ENCODE data around the gene PLEKHB2. TPM values are rescaled to one million over a fixed set of nuclear protein-coding genes. Genes with fewer than 3 reads are reported as not detected.

The PLEKHB2 gene, protein sequence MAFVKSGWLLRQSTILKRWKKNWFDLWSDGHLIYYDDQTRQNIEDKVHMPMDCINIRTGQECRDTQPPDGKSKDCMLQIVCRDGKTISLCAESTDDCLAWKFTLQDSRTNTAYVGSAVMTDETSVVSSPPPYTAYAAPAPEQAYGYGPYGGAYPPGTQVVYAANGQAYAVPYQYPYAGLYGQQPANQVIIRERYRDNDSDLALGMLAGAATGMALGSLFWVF
- 58.0 TPM for polyA plus RNA-seq (2013, experiment 1 of 2)
- polyA plus RNA-seq (2013, experiment 2 of 2), result 59.1 TPM

GRCh38 chr2:131105156-131105949 lies at the start of gene PLEKHB2:
Gene PLEKHB2 (plus strand): TSS chr2:131105336. CDS start chr2:131120942, 15,606 bp downstream.
- peaks cover 2% of the 10 kb centered on the region for H3K79me1 ChIP-seq (replicated peaks; ENCODE audit: low read length, poor library complexity, severe bottlenecking)
- no peaks in the 10 kb centered on the region for H3K27me3 ChIP-seq (ENCODE audit: control insufficient read depth in 1 of 2, insufficient read depth in 1 of 2, low read length in 2 of 2)
- peak within 1 kb of the TSS; percentile 83 to 85 for H3K18ac ChIP-seq (ENCODE audit: low read depth in 1 of 2, low read length in 2 of 2)
- peak within 1 kb of the TSS; percentile 93 for H4K8ac ChIP-seq (ENCODE audit: low read length)
- peak; percentile 89 for DNase-seq
- no peak within 1 kb of the TSS for H2AK5ac ChIP-seq (ENCODE audit: low read length, severe bottlenecking)
- peak within 1 kb of the TSS; percentile 85 for H2BK120ac ChIP-seq (ENCODE audit: low read depth, low read length)
- peak within 1 kb of the TSS; percentile 60 to 83 for H2BK12ac ChIP-seq (ENCODE audit: low read length in 2 of 2)
- H3K9ac ChIP-seq (ENCODE audit: low read length), result peak within 1 kb of the TSS; percentile 98
- peak within 1 kb of the TSS in 1 of 2 experiments; percentile 98 for H3K14ac ChIP-seq (ENCODE audit: low read length in 2 of 2)
- H2BK15ac ChIP-seq (ENCODE audit: low read depth, poor library complexity, severe bottlenecking), result peak within 1 kb of the TSS; percentile 99
- WGBS, result under 1% methylated on average over 58 of the region's 66 CpGs
- no peaks in the 10 kb centered on the region for H3K9me3 ChIP-seq (ENCODE audit: control insufficient read depth, low read length)
- peak within 1 kb of the TSS; percentile 13 to 89 for H3K4ac ChIP-seq (ENCODE audit: low read depth in 1 of 2, low read length in 2 of 2)
- H2BK5ac ChIP-seq (ENCODE audit: low read depth, low read length, poor library complexity, severe bottlenecking), result peak within 1 kb of the TSS; percentile 73
- peak within 1 kb of the TSS; percentile 92 for H3K27ac ChIP-seq (ENCODE audit: low read length, poor library complexity, severe bottlenecking)
- H3K4me1 ChIP-seq (ENCODE audit: control insufficient read depth, insufficient read depth, low read depth, low read length), result peaks cover 10% of the 10 kb centered on the region
- H3K23ac ChIP-seq (ENCODE audit: low read length in 2 of 2), result no peak within 1 kb of the TSS
- H3K4me3 ChIP-seq (ENCODE audit: insufficient read depth in 1 of 2, low read depth in 1 of 2, low read length in 2 of 2), result peak within 1 kb of the TSS; percentile 96 to 99
- H3K4me2 ChIP-seq (ENCODE audit: low read length, poor library complexity, severe bottlenecking), result peak within 1 kb of the TSS; percentile 95
- peak within 1 kb of the TSS; percentile 94 for H4K91ac ChIP-seq (ENCODE audit: low read length)
- peak within 1 kb of the TSS; percentile 88 for H2AFZ ChIP-seq (ENCODE audit: low read depth, low read length)
- peaks cover 2 to 5% of the 10 kb centered on the region in 2 experiments for H3K36me3 ChIP-seq (ENCODE audit: control insufficient read depth in 1 of 2, insufficient read depth in 2 of 2, low read depth in 1 of 2, low read length in 2 of 2)

DNA sequence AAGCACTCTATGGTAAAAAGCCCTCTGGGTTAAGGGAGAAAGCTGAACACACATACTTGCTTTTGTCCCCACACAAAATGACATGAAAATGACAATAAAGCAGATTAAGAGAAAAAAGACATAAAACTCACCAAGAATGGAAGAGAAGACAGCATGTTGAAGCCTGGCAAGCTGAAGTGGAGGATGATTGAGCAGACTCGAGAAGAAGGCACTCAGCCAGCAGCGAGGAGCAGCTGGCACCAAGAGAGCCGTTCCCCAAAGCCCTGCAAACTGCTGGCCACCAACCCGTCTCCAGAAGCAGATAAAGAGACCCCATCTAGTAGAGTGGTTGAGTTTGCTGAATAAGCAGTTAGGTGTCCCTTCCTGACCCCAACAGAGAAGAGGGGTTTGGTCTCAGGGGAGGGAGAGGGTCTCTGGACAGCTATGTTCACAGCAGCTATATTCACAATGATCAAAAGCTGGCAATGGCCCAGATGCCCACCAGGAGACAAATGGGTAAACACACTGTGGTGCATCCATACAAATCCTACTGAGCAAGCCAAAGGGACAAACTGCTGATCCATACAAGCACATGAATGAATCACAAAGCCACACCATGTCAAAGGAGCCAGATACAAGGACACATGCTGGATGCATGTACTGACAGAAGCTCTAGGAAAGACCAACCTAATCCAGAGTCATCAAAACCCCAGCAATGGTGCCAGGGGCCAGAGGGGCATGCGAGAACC lies 48.8 kb upstream of the PLEKHB2 start:
- Histone ChIP-seq H2BK120ac (ENCODE audit: low read depth, low read length) (no peak overlapping the region), H3K4ac (ENCODE audit: low read depth in 1 of 2, low read length in 2 of 2) (no peak overlapping the region), H3K9me3 (ENCODE audit: control insufficient read depth, low read length) (no peaks in the 10 kb centered on the region), H3K79me1 (replicated peaks; ENCODE audit: low read length, poor library complexity, severe bottlenecking) (peaks cover 37% of the 10 kb centered on the region), H2BK5ac (ENCODE audit: low read depth, low read length, poor library complexity, severe bottlenecking) (no peak overlapping the region), H4K8ac (ENCODE audit: low read length) (no peak overlapping the region), H2BK15ac (ENCODE audit: low read depth, poor library complexity, severe bottlenecking) (no peak overlapping the region), H3K4me2 (ENCODE audit: low read length, poor library complexity, severe bottlenecking) (no peak overlapping the region), H3K27ac (ENCODE audit: low read length, poor library complexity, severe bottlenecking) (peak overlapping the region; percentile 37), H2BK12ac (ENCODE audit: low read length in 2 of 2) (no peak overlapping the region), H3K18ac (ENCODE audit: low read depth in 1 of 2, low read length in 2 of 2) (no peak overlapping the region), H3K14ac (ENCODE audit: low read length in 2 of 2) (no peak overlapping the region), H2AFZ (ENCODE audit: low read depth, low read length) (no peak overlapping the region), H4K91ac (ENCODE audit: low read length) (no peak overlapping the region), H3K9ac (ENCODE audit: low read length) (no peak overlapping the region), H3K27me3 (ENCODE audit: control insufficient read depth in 1 of 2, insufficient read depth in 1 of 2, low read length in 2 of 2) (no peaks in the 10 kb centered on the region), H3K4me3 (ENCODE audit: insufficient read depth in 1 of 2, low read depth in 1 of 2, low read length in 2 of 2) (no peak overlapping the region), H3K4me1 (ENCODE audit: control insufficient read depth, insufficient read depth, low read depth, low read length) (peaks cover 11% of the 10 kb centered on the region), H2AK5ac (ENCODE audit: low read length, severe bottlenecking) (no peak overlapping the region), H3K36me3 (ENCODE audit: control insufficient read depth in 1 of 2, insufficient read depth in 2 of 2, low read depth in 1 of 2, low read length in 2 of 2) (peaks cover 56 to 82% of the 10 kb centered on the region in 2 experiments), H3K23ac (ENCODE audit: low read length in 2 of 2) (no peak overlapping the region)
- 97% methylated on average over 5 of the region's 5 CpGs for whole genome bisulfite sequencing
- DNase-seq, result no peak

GRCh38 chr2:131056932-131057287 lies 48.2 kb upstream of the PLEKHB2 start:
- Histone ChIP-seq H3K9me3 (ENCODE audit: control insufficient read depth, low read length) (no peaks in the 10 kb centered on the region), H3K18ac (ENCODE audit: low read depth in 1 of 2, low read length in 2 of 2) (no peak overlapping the region), H3K23ac (ENCODE audit: low read length in 2 of 2) (no peak overlapping the region), H3K27me3 (ENCODE audit: control insufficient read depth in 1 of 2, insufficient read depth in 1 of 2, low read length in 2 of 2) (no peaks in the 10 kb centered on the region), H2BK12ac (ENCODE audit: low read length in 2 of 2) (no peak overlapping the region), H3K9ac (ENCODE audit: low read length) (no peak overlapping the region), H2BK120ac (ENCODE audit: low read depth, low read length) (no peak overlapping the region), H2AFZ (ENCODE audit: low read depth, low read length) (no peak overlapping the region), H4K8ac (ENCODE audit: low read length) (no peak overlapping the region), H3K4me3 (ENCODE audit: insufficient read depth in 1 of 2, low read depth in 1 of 2, low read length in 2 of 2) (no peak overlapping the region), H3K27ac (ENCODE audit: low read length, poor library complexity, severe bottlenecking) (no peak overlapping the region), H3K4ac (ENCODE audit: low read depth in 1 of 2, low read length in 2 of 2) (no peak overlapping the region), H3K4me2 (ENCODE audit: low read length, poor library complexity, severe bottlenecking) (no peak overlapping the region), H3K14ac (ENCODE audit: low read length in 2 of 2) (no peak overlapping the region), H3K4me1 (ENCODE audit: control insufficient read depth, insufficient read depth, low read depth, low read length) (peaks cover 11% of the 10 kb centered on the region), H4K91ac (ENCODE audit: low read length) (no peak overlapping the region), H2AK5ac (ENCODE audit: low read length, severe bottlenecking) (no peak overlapping the region), H2BK5ac (ENCODE audit: low read depth, low read length, poor library complexity, severe bottlenecking) (no peak overlapping the region), H3K36me3 (ENCODE audit: control insufficient read depth in 1 of 2, insufficient read depth in 2 of 2, low read depth in 1 of 2, low read length in 2 of 2) (peaks cover 53 to 81% of the 10 kb centered on the region in 2 experiments), H2BK15ac (ENCODE audit: low read depth, poor library complexity, severe bottlenecking) (no peak overlapping the region), H3K79me1 (replicated peaks; ENCODE audit: low read length, poor library complexity, severe bottlenecking) (peaks cover 33% of the 10 kb centered on the region)
- WGBS, result 95% methylated on average over 4 of the region's 4 CpGs
- DNase-seq, result no peak

All from mesenchymal stem cell (in vitro differentiated cells and primary cell).